RWPE1 (cell line): ENCODE results near the gene CACNA2D4.

Experiments
- CTCF ChIA-PET: fragments of 350-600 bp; sonication (Branson Sonifier 250); formaldehyde crosslinking; extraction: SDS; loops from one replicate; lab custom pipeline; 2021; lab: Yijun Ruan, JAX
- POLR2A ChIA-PET: fragments of 400-600 bp; formaldehyde crosslinking; extraction: SDS; loops from one replicate; lab custom pipeline; 2020; ENCODE audit warnings: antibody characterized with exemption; ENCODE audit not compliant: low non-redundant PET; lab: Yijun Ruan, JAX
- DNase-seq: peaks from one replicate; pipeline ENCODE4 v3.0.0; 2012; ENCODE audit warnings: low spot score
- H3K27ac ChIP-seq: fragments of 450-650 bp; 2 replicates; pipeline ENCODE4 v1.5.1; 2017
- CTCF ChIP-seq: fragments of 450-650 bp; conservative IDR thresholded peaks from 2 replicates; pipeline ENCODE4 v1.5.1; 2017; ENCODE audit warnings: low read depth, mild to moderate bottlenecking

Gene CACNA2D4

GRCh38 chr12:1880876-1881275 lies 37.6 kb downstream of the CACNA2D4 start:
- ChIA-PET POLR2A (no interaction called here), CTCF (no interaction called here)
- no peak for TF ChIP-seq CTCF
- no peak overlapping the region for H3K27ac ChIP-seq
- no peak for DNase-seq

- CTCF ChIA-PET, result no interaction called here
These were observed 38.2 kb downstream of the CACNA2D4 start for GRCh38 chr12:1880153-1880845.

GRCh38 chr12:1879633-1880032 lies 38.8 kb downstream of the CACNA2D4 start:
- DNase-seq, result no peak
- ChIA-PET CTCF (no interaction called here), POLR2A (no interaction called here)
- no peak for TF ChIP-seq CTCF
- H3K27ac ChIP-seq, result no peak overlapping the region

More at GRCh38 chr12:1880153-1880845, 38.2 kb downstream of the CACNA2D4 start:
- TF ChIP-seq CTCF, result no peak
- POLR2A ChIA-PET, result no interaction called here
- DNase-seq, result no peak
- no peak overlapping the region for H3K27ac ChIP-seq

GRCh38 chr12:1878695-1879094 lies 39.8 kb downstream of the CACNA2D4 start:
- no peak overlapping the region for H3K27ac ChIP-seq
- TF ChIP-seq CTCF, result no peak
- CTCF ChIA-PET, result no interaction called here
- no peak for DNase-seq
- POLR2A ChIA-PET, result no interaction called here

- POLR2A ChIA-PET, result no interaction called here
- no peak for TF ChIP-seq CTCF
- CTCF ChIA-PET, result no interaction called here
- H3K27ac ChIP-seq, result no peak overlapping the region
- DNase-seq, result no peak
These were observed 40.2 kb downstream of the CACNA2D4 start for GRCh38 chr12:1878214-1878613.

GRCh38 chr12:1877169-1877878 lies 41.1 kb downstream of the CACNA2D4 start:
- CTCF ChIA-PET, result no interaction called here
- no peak for DNase-seq
- POLR2A ChIA-PET, result no interaction called here
- H3K27ac ChIP-seq, result no peak overlapping the region
- no peak for TF ChIP-seq CTCF
